Lung microvascular endothelial cell (primary cell): ENCODE results near the gene GRK5. TPM values are rescaled to one million over a fixed set of nuclear protein-coding genes. Genes with fewer than 3 reads are reported as not detected.
"Not testable (repeated sequence)": the region's sequence is repeated elsewhere in the genome, so short reads cannot be mapped to it uniquely, and the experiment has no call there.

ENCODE experiments used
- DNase-seq, 2 donors: peaks; one replicate each; pipeline versions ENCODE4 v3.0.0 to v3.0.0-alpha.2; 2010; ENCODE audit warnings: low read depth in 2 of 2
- total RNA-seq: library from RNA; depleted of rRNA; stranded (reverse); fragments of >200 nt; gene quantifications from 2 replicates; pipeline ENCODE4 v1.2.1, GENCODE V29; 2014

The GRK5 gene
- total RNA-seq, 1 donor from 2014 or later: 33.7 TPM

GRCh38 chr10:119272736-119273135, 65.4 kb downstream of the GRK5 start:
- DNase-seq: no peak

GRCh38 chr10:119273413-119273812, 66.0 kb downstream of the GRK5 start:
- no peak for DNase-seq

- no peak for DNase-seq
Measured at GRCh38 chr10:119274519-119275045, 67.2 kb downstream of the GRK5 start.

- DNase-seq: no peak
Measured at GRCh38 chr10:119275085-119275484, 67.7 kb downstream of the GRK5 start.

- DNase-seq: not testable (repeated sequence)
Measured at GRCh38 chr10:119276194-119276593, 68.8 kb downstream of the GRK5 start.

- DNase-seq: no peak
Measured at GRCh38 chr10:119278126-119278709, 70.8 kb downstream of the GRK5 start.

- no peak for DNase-seq
Measured at GRCh38 chr10:119279441-119279840, 72.1 kb downstream of the GRK5 start.

- DNase-seq: peak in 1 of 2 donors; percentile 22
Measured at GRCh38 chr10:119281581-119282071, 74.3 kb downstream of the GRK5 start.

- no peak for DNase-seq
Measured at GRCh38 chr10:119282446-119282845, 75.1 kb downstream of the GRK5 start.

GRCh38 chr10:119283387-119283786, 76.0 kb downstream of the GRK5 start:
- no peak for DNase-seq

GRCh38 chr10:119283818-119284217, 76.4 kb downstream of the GRK5 start:
- DNase-seq: no peak

GRCh38 chr10:119284679-119285096, 77.3 kb downstream of the GRK5 start:
- DNase-seq: no peak

GRCh38 chr10:119285495-119286267, 78.3 kb downstream of the GRK5 start:
- no peak for DNase-seq

- no peak for DNase-seq
Measured at GRCh38 chr10:119286516-119286915, 79.1 kb downstream of the GRK5 start.

GRCh38 chr10:119286983-119287633, 79.7 kb downstream of the GRK5 start:
- no peak for DNase-seq

GRCh38 chr10:119288574-119289001, 81.2 kb downstream of the GRK5 start:
- DNase-seq: no peak

- peak in 1 of 2 donors; percentile 39 for DNase-seq
Measured at GRCh38 chr10:119289227-119289920, 82.0 kb downstream of the GRK5 start.

- DNase-seq: no peak
Measured at GRCh38 chr10:119290301-119291048, 83.1 kb downstream of the GRK5 start.

- no peak for DNase-seq
Measured at GRCh38 chr10:119291223-119291900, 84.0 kb downstream of the GRK5 start.
